Choroid plexus epithelial cell (primary cell): Measurements from ENCODE around the gene OBSCN.
"Not testable (repeated sequence)": the region's sequence is repeated elsewhere in the genome, so short reads cannot be mapped to it uniquely, and the experiment has no call there.

Experiments used
- DNase-seq: peaks from one replicate; pipeline ENCODE4 v3.0.0-alpha.2; 2010; ENCODE audit warnings: low read depth
- H3K4me3 ChIP-seq: 2 replicates; pipeline ENCODE4 v1.5.1; 2011; ENCODE audit warnings: low read depth, mild to moderate bottlenecking, control low read depth, low read length, moderate library complexity
- TF ChIP-seq, protein P1 (sequence below): conservative IDR thresholded peaks from 2 replicates; pipeline ENCODE4 v1.5.1; 2011; ENCODE audit warnings: low read depth, mild to moderate bottlenecking, control low read depth, inconsistent platforms, low read length, moderate library complexity

The OBSCN gene

DNA sequence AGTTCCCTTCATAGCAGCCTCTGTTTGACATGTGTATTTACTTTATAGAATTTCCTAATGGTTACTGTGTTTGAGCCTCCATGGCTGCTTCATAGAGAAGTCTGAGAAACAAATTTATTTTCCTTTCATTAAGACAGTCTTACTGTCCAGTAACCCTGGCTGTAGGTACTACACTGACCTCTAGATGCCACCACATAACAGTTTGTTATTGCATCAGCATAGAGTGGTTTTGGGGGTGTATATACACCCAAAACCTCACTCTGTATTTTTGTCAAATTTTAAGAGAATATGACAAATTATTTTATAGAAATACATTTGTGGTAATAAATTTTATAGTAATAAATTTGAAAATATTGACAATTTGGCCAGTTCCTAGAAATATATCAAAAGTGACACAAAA is 57.3 kb downstream of the OBSCN start:
- TF ChIP-seq, protein P1, sequence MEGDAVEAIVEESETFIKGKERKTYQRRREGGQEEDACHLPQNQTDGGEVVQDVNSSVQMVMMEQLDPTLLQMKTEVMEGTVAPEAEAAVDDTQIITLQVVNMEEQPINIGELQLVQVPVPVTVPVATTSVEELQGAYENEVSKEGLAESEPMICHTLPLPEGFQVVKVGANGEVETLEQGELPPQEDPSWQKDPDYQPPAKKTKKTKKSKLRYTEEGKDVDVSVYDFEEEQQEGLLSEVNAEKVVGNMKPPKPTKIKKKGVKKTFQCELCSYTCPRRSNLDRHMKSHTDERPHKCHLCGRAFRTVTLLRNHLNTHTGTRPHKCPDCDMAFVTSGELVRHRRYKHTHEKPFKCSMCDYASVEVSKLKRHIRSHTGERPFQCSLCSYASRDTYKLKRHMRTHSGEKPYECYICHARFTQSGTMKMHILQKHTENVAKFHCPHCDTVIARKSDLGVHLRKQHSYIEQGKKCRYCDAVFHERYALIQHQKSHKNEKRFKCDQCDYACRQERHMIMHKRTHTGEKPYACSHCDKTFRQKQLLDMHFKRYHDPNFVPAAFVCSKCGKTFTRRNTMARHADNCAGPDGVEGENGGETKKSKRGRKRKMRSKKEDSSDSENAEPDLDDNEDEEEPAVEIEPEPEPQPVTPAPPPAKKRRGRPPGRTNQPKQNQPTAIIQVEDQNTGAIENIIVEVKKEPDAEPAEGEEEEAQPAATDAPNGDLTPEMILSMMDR = no peak
- H3K4me3 ChIP-seq = no peak overlapping the region
- peak; percentile 48 for DNase-seq

DNA sequence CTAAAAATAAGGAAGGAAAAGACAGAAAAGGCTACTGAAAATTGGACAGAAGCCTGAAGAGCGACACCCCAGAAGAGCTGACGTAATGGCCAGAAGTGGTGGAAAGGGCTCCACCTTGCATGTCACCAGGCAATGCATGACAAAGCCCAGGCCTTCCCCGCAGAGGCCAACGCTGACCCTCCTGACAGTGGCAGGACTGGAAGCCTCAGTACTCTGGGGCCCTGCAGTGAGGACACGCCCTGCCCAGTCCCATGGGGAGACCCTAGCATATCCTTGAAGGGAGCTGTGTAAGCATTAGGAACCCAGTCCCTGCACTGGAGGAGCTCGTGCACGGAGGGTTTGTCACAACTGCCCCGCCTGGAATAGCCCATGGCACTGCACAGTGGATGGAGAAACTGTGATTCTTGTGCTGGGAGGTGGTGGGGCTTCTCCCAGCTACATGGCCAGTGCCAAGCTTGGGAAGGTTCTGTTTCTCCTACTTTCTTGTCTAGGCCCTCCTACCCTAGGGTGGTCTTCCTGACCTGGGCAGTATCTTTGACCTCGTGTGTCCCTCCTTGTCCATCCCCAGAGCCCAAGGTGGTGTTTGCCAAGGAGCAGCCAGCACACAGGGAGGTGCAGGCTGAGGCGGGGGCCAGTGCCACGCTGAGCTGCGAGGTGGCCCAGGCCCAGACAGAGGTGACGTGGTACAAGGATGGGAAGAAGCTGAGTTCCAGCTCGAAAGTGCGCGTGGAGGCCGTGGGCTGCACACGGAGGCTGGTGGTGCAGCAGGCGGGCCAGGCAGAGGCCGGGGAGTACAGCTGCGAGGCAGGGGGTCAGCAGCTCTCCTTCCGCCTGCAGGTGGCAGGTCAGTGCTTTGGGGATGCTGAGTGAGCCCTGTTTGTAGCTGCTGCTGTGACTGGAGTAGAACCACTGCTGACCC is 60.4 kb downstream of the OBSCN start:
- DNase-seq = no peak
- TF ChIP-seq, protein P1 = no peak
- no peak overlapping the region for H3K4me3 ChIP-seq

GRCh38 chr1:228268881-228269265 is 61.0 kb downstream of the OBSCN start:
- no peak for DNase-seq
- TF ChIP-seq, protein P1 = no peak
- no peak overlapping the region for H3K4me3 ChIP-seq

DNA sequence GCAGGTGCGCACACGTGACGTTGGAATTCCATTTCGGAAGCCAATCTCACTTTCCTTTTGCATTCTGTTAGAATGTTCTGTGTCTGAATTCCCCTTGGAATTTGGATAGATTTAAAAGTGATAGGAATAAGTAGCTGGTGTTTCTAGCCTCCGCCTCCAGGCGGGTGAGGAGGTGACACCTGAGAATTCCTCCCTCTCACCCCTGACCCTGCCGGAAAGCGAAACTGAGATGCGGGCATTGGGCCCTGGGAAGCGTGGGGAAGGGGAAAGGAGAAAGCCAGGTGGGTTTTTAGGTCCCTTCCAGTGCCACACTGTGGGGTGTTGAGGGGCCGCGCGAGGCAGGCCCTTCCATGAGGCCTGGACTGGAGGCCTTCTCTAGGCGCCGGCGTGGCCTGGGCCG is 61.6 kb downstream of the OBSCN start:
- not testable (repeated sequence) for H3K4me3 ChIP-seq, DNase-seq

DNA sequence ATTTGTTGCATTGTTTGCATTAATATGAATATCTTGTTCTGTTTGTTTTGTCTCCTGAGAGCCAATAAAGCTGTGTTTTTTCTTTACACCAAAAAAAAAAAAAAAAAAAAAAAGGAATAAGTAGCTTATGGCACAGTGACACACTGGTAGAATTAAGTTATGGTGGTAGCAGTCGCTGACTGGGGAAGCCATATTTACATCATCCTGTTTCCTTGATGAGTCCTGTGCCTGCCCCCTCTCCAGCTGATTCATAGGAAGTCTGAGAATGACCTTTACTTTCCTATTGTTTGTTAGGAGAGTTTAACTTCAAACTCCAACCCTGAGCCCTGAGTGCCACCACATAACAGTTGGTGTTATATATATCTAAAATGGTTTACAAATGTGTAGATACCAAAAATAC is 62.2 kb downstream of the OBSCN start:
- TF ChIP-seq, protein P1 = no peak
- H3K4me3 ChIP-seq = no peak overlapping the region
- peak; percentile 36 for DNase-seq

DNA sequence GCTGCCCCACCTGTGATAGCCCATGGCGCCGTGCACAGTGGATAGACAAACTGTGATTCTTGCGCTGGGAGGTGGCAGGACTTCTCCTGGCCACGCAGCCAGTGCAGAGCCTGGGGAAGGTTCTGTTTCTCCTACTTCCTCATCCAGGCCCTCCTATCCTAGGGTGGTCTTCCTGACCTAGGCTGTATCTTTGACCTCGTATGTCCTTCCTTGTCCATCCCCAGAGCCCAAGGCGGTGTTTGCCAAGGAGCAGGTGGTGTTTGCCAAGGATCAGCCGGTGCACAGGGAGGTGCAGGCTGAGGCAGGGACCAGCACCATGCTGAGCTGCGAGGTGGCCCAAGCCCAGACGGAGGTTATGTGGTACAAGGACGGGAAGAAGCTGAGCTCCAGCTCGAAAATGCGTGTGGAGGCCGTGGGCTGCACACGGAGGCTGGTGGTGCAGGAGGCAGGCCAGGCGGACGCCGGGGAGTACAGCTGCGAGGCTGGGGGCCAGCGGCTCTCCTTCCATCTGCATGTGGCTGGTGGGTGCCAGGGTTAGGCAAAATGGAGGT is 63.9 kb downstream of the OBSCN start:
- TF ChIP-seq, protein P1 = no peak
- no peak for DNase-seq
- no peak overlapping the region for H3K4me3 ChIP-seq

- no peak overlapping the region for H3K4me3 ChIP-seq
- no peak for DNase-seq
- TF ChIP-seq, protein P1 = no peak
Measured at GRCh38 chr1:228272331-228272791, 64.5 kb downstream of the OBSCN start.
